Activated naive CD4-positive, alpha-beta T cell treated with anti-CD3 and anti-CD28 coated beads, Interleukin-2, amount 50 U/mL, for 72 hours (primary cell): ENCODE data around the gene DLG2. TPM values are rescaled to one million over a fixed set of nuclear protein-coding genes. Genes with fewer than 3 reads are reported as not detected.
"Not testable (repeated sequence)": the region's sequence is repeated elsewhere in the genome, so short reads cannot be mapped to it uniquely, and the experiment has no call there.

ENCODE experiments used
- ATAC-seq, 2 donors: fragments of 150-1000 bp; cut with Tn5 transposase; 2 replicates each; pipeline ENCODE4 v1.10.0; 2021; ENCODE audit warnings: mild to moderate bottlenecking in 2 of 2, moderate library complexity in 2 of 2
- DNase-seq, 2 donors: peaks; one replicate each; pipeline ENCODE4 v3.0.0; 2021 to 2022; ENCODE audit warnings: low spot score in 2 of 2
- H3K27ac Mint-ChIP-seq, 2 donors: one replicate each; pipeline ENCODE4 v1.8.0; 2022; ENCODE audit warnings: mild to moderate bottlenecking in 2 of 2, mixed read lengths in 2 of 2
- H3K36me3 Mint-ChIP-seq, 2 donors: one replicate each; pipeline ENCODE4 v1.8.0; 2022; ENCODE audit warnings: mixed read lengths in 2 of 2
- H3K9me3 Mint-ChIP-seq, 2 donors: one replicate each; pipeline ENCODE4 v1.8.0; 2022; ENCODE audit warnings: mixed read lengths in 2 of 2
- total RNA-seq, 2 donors: library from RNA; stranded (reverse); gene quantifications; one replicate each; pipeline ENCODE4 v1.2.3, GENCODE V29; 2022

The DLG2 gene
- 1 to 10 TPM; 4.2 to 5.4 TPM for total RNA-seq

DNA sequence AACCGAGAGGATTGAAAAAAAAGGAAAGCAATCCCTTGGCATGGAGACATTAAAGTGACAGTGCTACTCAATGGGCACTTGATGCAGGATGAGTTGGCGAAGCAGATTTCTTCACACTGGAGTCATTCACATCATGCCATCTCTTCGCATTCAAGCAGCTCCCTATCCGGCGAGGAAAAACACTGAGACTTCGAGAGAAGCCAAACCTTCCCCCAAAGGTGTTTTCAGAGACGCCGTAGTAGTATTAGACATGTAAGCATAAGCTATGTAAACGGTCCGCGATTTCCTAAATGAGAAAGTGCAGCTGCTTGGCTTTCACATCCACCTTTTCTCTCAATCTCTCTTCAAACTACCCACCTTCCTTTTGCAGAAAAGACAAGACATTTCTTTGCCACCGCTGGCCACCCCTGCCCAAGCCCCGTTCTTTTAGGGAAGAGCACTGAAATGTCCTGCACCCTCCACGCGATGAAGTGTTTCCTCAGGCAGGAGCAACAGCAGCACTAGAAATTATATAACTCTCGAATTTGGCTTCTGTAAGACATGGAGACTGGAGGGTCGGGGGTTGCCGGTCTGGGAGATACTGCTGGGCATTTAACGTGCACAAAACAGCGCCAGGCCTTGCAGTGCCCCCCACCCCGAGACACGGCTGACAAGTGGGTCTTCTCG, at the start of gene DLG2:
Gene DLG2, minus strand, starts transcription at position 13 of the 666 bp plus-strand sequence.
- Mint-ChIP-seq H3K36me3 (peaks cover 13 to 19% of the 10 kb centered on the region in 2 donors), H3K9me3 (no peaks in the 10 kb centered on the region), H3K27ac (peak within 1 kb of the TSS; percentile 97 to 99)
- no peak for ATAC-seq
- peak in 1 of 2 donors; percentile 16 for DNase-seq

DNA sequence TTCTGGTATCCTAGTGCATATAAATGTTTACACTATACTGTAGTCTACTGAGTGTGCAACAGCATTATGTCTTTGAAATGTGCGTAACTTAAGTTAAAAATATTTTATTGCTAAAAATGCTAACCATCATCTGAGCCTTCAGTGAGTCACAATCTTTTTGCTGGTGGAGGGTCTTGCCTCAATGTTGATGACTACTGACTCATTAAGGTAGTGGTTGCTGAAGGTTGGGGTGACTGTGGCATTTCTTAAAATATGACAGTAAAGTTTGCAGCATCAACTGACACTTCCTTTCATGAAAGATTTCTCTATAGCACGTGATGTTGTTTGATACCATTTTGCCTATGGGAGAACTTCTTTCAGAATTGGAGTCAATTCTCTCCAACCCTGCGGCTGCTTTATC, 46.2 kb upstream of the DLG2 start:
- peaks cover 3 to 4% of the 10 kb centered on the region in 2 donors for H3K9me3 Mint-ChIP-seq
- no peaks in the 10 kb centered on the region for H3K36me3 Mint-ChIP-seq
- DNase-seq (no peak), ATAC-seq (peak in 1 of 2 donors; percentile 84)
- H3K27ac Mint-ChIP-seq, result no peak overlapping the region

DNA sequence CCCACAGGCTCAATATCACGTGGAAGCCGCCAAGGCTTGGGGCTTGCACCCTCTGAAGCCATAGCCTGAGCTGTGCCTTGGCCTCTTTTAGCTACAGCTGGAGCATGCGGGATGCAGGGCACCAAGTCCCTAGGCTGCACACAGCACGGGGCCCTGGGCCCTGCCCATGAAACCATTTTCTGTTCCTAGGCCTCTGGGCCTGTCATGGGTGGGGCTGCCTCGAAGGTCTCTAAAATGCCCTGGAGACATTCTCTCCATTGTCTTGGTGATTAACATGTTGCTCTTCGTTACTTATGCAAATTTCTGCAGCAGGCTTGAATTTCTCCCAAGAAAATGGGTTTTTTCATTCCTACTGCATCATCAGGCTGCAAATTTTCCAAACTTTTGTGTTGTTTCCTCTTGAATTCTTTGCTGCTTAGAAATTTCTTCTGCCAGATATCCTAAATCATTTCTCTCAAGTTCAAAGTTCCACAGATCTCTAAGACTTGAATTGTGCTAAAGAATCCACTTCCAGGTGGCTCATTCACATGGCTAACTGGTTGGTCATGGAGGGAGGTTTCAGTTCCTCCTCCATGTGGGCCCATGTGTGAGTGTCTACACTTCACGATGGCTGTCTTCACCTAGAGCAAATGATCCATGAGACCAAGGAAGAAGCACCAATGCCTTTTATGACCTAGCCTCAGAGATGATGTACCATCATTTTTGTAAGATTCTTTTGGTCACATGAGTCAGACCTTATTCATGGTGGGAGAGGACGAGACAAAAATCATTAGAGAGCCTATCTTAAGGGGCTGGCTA, 45.2 kb upstream of the DLG2 start:
- DNase-seq (no peak), ATAC-seq (no peak)
- no peak overlapping the region for H3K27ac Mint-ChIP-seq
- H3K36me3 Mint-ChIP-seq, result no peaks in the 10 kb centered on the region
- H3K9me3 Mint-ChIP-seq, result peaks cover 3 to 4% of the 10 kb centered on the region in 2 donors

DNA sequence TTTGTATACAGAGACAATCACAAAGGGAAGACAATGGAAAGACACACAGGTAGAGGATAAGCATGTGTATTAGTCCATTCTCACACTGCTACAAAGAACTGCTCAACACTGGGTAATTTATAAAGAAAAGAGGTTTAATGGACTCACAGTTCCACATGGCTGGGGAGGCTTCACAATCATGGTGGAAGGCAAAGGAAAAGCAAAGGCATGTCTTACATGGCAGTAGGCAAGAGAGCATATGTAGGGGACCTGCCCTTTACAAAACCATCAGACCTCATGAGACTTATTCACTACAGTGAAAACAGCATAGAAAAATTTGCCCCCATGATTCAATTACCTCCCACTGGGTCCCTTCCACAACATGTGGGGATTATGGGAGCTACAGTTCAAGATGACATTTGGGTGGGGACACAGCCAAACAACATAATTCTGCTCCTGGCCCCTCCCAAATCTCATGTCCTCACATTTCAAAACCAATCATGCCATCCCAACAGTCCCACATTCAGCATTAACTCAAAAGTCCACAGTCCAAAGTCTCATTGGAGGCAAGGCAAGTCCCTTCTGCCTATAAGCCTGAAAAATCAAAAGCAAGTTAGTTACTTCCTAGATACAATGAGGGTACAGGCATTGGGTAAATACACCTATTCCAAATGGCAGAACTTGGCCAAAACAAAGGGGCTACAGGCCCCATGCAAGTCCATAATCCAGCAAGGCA, 44.0 kb upstream of the DLG2 start:
- not testable (repeated sequence) for DNase-seq, H3K27ac Mint-ChIP-seq, ATAC-seq, H3K9me3 Mint-ChIP-seq, H3K36me3 Mint-ChIP-seq

DNA sequence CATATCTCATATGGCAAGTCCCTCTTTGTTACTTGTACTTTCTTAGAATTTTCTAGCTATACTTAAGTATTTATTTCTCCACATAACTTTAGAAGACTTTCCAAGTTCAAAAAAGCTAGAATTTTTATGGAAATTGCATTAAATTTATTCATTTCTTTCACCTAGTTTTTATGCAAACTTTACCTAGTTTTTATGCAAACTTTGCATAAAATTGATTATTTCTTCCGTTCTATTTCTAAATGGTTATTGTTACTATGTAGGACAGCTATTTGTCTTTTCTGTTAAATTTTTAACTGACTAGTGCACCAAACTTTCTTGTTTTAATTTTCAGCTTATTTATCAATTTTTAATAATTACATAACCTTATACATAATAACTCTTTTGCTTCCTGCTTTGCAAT, 41.0 kb upstream of the DLG2 start:
- H3K27ac Mint-ChIP-seq, result no peak overlapping the region
- DNase-seq (no peak), ATAC-seq (no peak)
- H3K9me3 Mint-ChIP-seq, result peaks cover 0 to 3% of the 10 kb centered on the region in 2 donors
- H3K36me3 Mint-ChIP-seq, result peaks cover 14 to 17% of the 10 kb centered on the region in 2 donors

DNA sequence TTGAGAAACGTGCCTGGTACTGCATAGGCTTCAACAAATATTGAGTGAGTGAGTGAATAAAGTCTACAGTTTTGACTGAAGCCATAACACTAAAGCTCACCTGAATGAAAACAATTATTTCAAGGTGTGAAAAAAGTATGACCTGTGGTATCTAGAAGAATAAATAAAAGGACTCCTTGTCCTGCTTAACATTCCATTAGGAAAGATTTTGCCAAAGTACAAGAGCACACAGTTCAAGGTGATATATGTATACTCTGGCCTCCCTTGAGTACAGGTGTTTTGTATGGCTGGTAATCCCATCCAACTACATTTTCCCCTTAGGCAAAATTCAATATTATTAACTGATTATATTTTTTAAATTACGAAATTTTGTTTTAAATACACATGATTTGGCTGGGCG, 39.5 kb upstream of the DLG2 start:
- ATAC-seq (no peak), DNase-seq (no peak)
- H3K27ac Mint-ChIP-seq, result peak overlapping the region in 1 of 2 donors; percentile 97
- H3K36me3 Mint-ChIP-seq, result peaks cover 22 to 24% of the 10 kb centered on the region in 2 donors
- H3K9me3 Mint-ChIP-seq, result no peaks in the 10 kb centered on the region

DNA sequence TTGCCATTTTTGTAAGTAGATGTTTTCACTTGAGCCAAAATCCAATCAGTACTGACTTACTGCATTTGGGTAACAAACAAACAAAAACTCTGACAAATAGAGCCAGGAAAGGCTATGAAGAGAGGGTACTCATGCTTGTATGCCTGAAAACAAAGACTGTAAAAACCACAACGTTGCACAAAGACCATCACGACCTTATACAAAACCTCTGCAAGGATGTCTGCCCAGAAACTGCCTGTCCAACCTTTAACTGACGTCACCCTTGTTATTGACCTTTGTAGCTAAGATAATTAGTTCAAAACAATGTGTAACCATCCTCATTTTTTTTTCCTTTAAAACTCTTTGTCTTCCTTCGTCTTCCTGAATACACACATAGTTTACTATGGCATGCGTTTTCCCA, 38.6 kb upstream of the DLG2 start:
- ATAC-seq (no peak), DNase-seq (no peak)
- Mint-ChIP-seq H3K9me3 (no peaks in the 10 kb centered on the region), H3K36me3 (peaks cover 22 to 33% of the 10 kb centered on the region in 2 donors), H3K27ac (peak overlapping the region in 1 of 2 donors; percentile 97)

DNA sequence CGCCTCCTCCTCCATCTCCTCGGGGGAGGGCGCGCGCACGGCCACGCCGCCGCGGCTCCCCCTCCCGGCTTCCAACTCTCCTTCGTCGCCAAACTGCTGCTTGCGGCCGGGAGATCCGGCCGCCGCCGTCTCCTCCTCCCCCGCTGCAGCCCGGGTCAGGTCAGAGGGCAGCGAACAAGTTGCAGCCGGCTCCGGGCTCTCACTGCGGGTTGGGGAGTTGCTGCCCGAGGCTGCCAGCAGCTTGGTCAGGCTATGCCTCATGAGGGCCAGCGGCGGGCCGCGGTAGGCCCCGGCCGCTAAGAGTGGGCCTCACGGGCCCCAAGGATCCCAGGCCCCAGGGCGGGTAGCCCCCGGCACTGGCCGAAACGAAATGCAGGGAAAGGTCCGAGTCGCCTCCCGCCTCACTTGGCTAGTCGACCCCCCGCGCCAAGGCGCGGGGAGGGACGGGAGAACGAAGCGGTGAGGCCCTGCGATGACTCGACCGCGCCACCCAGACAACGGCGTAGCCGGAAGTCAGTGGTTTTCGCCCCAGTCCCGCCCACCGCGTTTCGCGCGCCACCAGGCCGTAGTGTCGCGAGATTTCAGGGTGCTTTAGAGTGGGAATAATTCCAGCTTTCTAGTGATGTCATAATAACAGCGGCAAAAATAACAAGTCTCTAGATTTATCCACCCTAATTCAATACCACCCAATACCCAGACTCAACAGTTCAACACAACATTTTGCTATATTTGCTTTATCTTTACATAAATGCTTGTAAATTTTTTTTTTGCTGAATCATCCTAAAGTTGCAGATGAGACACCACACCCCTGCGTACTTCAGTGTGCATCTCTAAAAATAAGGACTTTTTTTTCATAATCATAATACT, 37.7 kb upstream of the DLG2 start, which contains the start of gene CREBZF:
Gene CREBZF, minus strand, starts transcription at position 515 of the 867 bp plus-strand sequence. Its CDS starts 254 bp downstream, at position 261.
- DNase-seq (peak; percentile 96 to 98), ATAC-seq (peak; percentile 90 to 92)
- H3K36me3 Mint-ChIP-seq, result peaks cover 29 to 42% of the 10 kb centered on the region in 2 donors
- H3K27ac Mint-ChIP-seq, result peak within 1 kb of the TSS; percentile 97
- H3K9me3 Mint-ChIP-seq, result no peaks in the 10 kb centered on the region

DNA sequence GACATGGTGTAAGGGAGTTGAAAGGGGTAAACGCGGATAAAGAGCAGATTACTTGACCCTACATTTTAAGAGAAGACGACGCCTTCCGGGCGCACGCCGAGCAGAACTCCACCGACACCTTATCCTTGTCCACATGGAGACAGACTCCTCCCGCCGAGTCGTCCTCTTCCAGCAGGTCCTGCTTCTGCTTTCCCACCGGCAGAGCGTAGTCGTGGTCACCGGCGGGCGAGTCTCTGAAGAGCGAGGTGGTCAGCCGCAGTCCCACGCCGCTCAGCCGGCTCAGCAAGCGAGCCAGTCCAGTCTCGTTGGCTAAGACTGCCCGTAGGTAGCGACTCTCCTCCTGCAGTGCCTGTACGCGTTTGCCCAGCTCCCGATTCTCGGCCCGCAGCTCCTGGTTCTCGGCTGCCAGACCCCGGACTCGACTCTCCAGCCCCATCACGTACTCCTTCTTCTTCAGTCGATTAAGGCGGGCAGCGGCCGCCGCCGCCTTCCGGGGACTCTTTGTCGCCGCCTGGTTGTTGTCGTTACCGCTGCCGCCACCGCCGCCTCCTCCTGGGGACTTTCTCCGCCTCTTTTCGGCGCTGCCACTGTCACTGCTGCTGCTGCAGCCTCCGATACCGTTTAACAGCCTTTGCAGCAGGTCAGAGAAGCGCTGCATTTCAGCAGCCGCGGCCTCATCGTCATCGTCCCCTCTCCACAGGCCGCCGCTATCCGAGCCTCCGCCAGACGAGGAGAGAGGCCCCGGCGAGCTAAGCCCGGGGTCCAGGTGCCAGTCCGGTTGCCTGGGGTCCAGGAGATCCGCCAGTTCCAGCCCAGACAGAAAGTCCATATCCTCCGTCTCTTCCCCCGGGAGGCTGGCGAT, 36.8 kb upstream of the DLG2 start:
- ATAC-seq (peak; percentile 63 to 78), DNase-seq (peak; percentile 82 to 83)
- Mint-ChIP-seq H3K27ac (peak overlapping the region; percentile 97), H3K36me3 (peaks cover 30 to 51% of the 10 kb centered on the region in 2 donors), H3K9me3 (no peaks in the 10 kb centered on the region)

DNA sequence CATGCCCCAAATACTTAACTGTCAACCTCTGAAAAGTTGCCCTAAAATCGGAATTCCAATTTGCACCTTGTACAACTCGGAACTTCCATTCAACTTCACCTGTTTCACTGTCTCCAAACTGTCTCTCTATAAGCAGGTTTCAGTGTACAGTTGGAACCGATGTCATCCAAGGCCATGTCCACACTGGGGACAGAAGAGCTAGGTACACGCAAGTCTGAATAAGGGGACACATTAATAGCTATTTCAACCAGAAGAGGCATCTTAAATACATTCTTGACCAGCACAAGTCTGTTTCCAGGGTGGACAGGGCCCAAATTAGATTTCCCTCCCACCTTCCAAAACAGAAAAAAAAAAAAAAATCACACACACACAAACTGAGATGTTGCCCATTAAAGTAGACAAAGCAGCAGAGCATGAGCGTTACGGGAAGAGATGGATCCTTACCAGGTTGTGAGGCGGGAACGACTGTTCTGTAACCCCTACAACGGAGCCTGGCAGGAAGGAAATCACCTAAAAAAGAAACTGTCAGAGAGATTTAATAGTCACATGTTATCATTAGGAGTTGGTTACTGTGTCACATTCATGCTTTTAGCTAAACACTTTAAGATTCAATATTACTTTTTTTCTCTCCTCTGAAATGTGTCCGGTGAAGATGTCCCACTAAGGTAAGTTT, 36.1 kb upstream of the DLG2 start:
- peak in 1 of 2 donors; percentile 4 for ATAC-seq
- H3K9me3 Mint-ChIP-seq, result no peaks in the 10 kb centered on the region
- H3K36me3 Mint-ChIP-seq, result peaks cover 30 to 55% of the 10 kb centered on the region in 2 donors
- no peak for DNase-seq
- peak overlapping the region; percentile 97 for H3K27ac Mint-ChIP-seq

DNA sequence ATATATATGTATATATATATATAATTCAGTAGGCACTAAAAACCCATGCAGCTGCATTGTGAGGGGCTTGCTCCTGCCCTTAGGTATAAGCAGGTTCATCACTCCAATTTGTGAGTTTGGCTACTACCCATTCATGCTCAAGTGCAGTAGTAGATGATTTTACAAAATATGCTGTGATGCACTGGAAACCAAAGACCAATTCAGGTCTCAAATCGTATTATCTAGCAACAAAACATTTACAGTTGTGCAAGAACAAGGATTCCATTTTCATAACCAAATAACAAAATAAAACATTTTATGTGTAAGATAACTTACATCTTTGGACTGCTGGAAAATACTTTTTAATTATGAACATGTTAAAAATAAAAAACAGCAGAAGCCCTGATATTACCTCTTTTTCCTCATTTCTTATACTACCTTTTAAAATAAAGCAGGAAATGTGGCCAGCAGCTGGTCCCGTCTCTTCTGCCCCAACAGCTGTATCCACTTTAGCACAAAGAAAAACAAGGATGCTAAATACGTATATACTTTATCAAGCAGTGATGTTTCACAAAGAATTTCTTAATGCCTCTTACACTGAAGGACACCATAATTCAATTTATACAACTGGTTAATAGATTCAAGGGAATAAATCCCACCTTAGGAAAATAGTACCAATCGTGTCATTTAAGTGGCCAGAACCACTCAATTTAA, 35.0 kb upstream of the DLG2 start:
- no peak for ATAC-seq
- H3K27ac Mint-ChIP-seq, result no peak overlapping the region
- no peak for DNase-seq
- peaks cover 30 to 55% of the 10 kb centered on the region in 2 donors for H3K36me3 Mint-ChIP-seq
- H3K9me3 Mint-ChIP-seq, result no peaks in the 10 kb centered on the region

DNA sequence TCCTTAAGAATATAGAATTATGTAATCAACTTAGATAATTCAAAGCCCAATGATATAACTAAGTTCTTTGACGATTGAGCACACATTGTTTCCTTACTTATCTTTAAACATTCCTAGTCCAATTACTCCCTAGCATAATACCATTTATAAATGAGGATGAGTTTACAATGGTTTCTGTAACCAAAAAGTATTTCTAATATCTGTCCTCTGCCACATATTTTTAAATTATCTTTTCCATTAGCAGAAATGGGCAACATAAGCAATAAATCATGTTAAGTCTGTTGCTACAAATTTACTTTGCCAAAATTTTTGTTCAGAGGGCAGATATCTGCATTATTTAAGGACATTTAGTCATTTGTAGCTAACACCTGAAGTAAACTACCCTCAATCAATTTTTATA, 31.0 kb upstream of the DLG2 start:
- Mint-ChIP-seq H3K27ac (peak overlapping the region in 1 of 2 donors; percentile 26), H3K9me3 (no peaks in the 10 kb centered on the region), H3K36me3 (peaks cover 13 to 42% of the 10 kb centered on the region in 2 donors)
- ATAC-seq, result no peak
- no peak for DNase-seq

DNA sequence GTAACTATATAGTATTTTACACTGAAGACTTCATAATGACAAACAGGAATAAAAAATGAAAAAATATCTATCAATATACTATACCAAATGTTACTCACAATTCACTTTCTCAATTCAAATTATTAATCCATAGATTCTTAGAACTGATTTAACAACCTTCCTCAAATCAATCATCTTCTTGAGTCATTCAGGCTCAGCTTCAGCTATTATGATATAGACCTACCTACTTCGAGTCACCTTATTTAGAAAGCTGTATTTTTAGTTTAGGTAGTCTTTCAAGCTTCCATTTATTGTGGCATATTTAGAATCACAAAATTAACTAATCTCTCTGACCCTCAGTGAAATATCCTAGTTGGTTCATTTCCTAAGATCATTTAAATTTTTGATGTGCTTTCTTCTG, 29.6 kb upstream of the DLG2 start:
- DNase-seq (no peak), ATAC-seq (peak in 1 of 2 donors; percentile 76)
- H3K9me3 Mint-ChIP-seq, result no peaks in the 10 kb centered on the region
- peak overlapping the region in 1 of 2 donors; percentile 38 for H3K27ac Mint-ChIP-seq
- peaks cover 8 to 32% of the 10 kb centered on the region in 2 donors for H3K36me3 Mint-ChIP-seq

DNA sequence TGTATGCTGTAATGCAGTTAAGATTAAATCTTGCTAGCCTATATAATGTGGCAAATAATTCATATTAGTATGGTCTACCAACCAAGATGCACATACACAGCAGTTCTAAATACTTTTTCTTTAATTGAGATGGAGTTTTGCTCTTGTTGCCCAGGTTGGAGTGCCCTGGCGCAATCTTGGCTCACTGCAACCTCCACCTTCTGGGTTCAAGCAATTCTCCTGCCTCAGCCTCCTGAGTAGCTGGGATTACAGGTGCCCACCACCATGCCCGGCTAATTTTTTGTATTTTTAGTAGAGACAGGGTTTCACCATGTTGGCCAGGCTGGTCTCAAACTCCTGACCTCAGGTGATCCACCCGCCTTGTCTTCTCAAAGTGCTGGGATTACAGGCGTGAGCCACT, 27.2 kb upstream of the DLG2 start:
- H3K9me3 Mint-ChIP-seq, ATAC-seq, H3K27ac Mint-ChIP-seq, DNase-seq: not testable (repeated sequence)
- peaks cover 0 to 17% of the 10 kb centered on the region in 2 donors for H3K36me3 Mint-ChIP-seq
